BE2C (cell line): ENCODE results near the gene TMIGD2.

ENCODE experiments used
- DNase-seq: peaks from one replicate; pipeline ENCODE4 v3.0.0-alpha.2; 2020
- H3K27me3 ChIP-seq: fragments of 250-450 bp; sonication (Bioruptor Pico); 2 replicates; pipeline ENCODE4 v1.5.1; 2020; ENCODE audit warnings: mild to moderate bottlenecking
- H3K36me3 ChIP-seq: fragments of 250-450 bp; sonication (Bioruptor Pico); 2 replicates; pipeline ENCODE4 v1.5.1; 2020; ENCODE audit warnings: mild to moderate bottlenecking
- H3K4me1 ChIP-seq: fragments of 250-450 bp; sonication (Bioruptor Pico); 2 replicates; pipeline ENCODE4 v1.5.1; 2020
- H3K4me3 ChIP-seq: 2 replicates; pipeline ENCODE4 v1.5.1; 2011; ENCODE audit warnings: low read depth, low read length
- H3K9me3 ChIP-seq: fragments of 250-450 bp; sonication (Bioruptor Pico); 2 replicates; pipeline ENCODE4 v1.5.1; 2020
- CTCF ChIP-seq: IDR thresholded peaks from 2 replicates; pipeline ENCODE4 v1.5.1; 2012; ENCODE audit warnings: mild to moderate bottlenecking, low read depth, low read length

TMIGD2 gene

GRCh38 chr19:4267101-4267900 is 34.9 kb downstream of the TMIGD2 start:
- Histone ChIP-seq H3K4me3 (no peak overlapping the region), H3K4me1 (no peaks in the 10 kb centered on the region; the same call in none of the 2 replicates), H3K36me3 (peaks cover 28% of the 10 kb centered on the region), H3K27me3 (no peaks in the 10 kb centered on the region), H3K9me3 (0 out of 2 replicates have a peak, but pooled peaks cover 3% of the 10 kb centered on the region)
- peak; percentile 88 for TF ChIP-seq CTCF
- DNase-seq, result peak; percentile 83

GRCh38 chr19:4266253-4267000 is 35.8 kb downstream of the TMIGD2 start:
- H3K4me1 ChIP-seq, result no peaks in the 10 kb centered on the region; the same call in none of the 2 replicates
- no peak for TF ChIP-seq CTCF
- no peaks in the 10 kb centered on the region for H3K9me3 ChIP-seq
- DNase-seq, result no peak
- no peak overlapping the region for H3K4me3 ChIP-seq
- peaks cover 25% of the 10 kb centered on the region for H3K36me3 ChIP-seq
- no peaks in the 10 kb centered on the region for H3K27me3 ChIP-seq

GRCh38 chr19:4264812-4265211 is 37.4 kb downstream of the TMIGD2 start:
- Histone ChIP-seq H3K4me3 (no peak overlapping the region), H3K9me3 (no peaks in the 10 kb centered on the region), H3K36me3 (peaks cover 33% of the 10 kb centered on the region), H3K4me1 (no peaks in the 10 kb centered on the region; the same call in none of the 2 replicates), H3K27me3 (no peaks in the 10 kb centered on the region)
- no peak for TF ChIP-seq CTCF
- DNase-seq, result no peak

- no peak for TF ChIP-seq CTCF
- DNase-seq, result no peak
- H3K4me1 ChIP-seq, result no peaks in the 10 kb centered on the region
These were observed 41.5 kb downstream of the TMIGD2 start for GRCh38 chr19:4260613-4261191.

GRCh38 chr19:4258181-4258580 is 44.0 kb downstream of the TMIGD2 start:
- H3K4me3 ChIP-seq, result no peak overlapping the region
- H3K27me3 ChIP-seq, result no peaks in the 10 kb centered on the region
- no peaks in the 10 kb centered on the region for H3K4me1 ChIP-seq
- peaks cover 71% of the 10 kb centered on the region for H3K36me3 ChIP-seq
- TF ChIP-seq CTCF, result no peak
- no peak for DNase-seq
- H3K9me3 ChIP-seq, result no peaks in the 10 kb centered on the region; the same call in 1 of the 2 replicates

More at GRCh38 chr19:4260613-4261191, 41.5 kb downstream of the TMIGD2 start:
- Histone ChIP-seq H3K9me3 (no peaks in the 10 kb centered on the region; the same call in 1 of the 2 replicates), H3K4me3 (no peak overlapping the region), H3K36me3 (peaks cover 51% of the 10 kb centered on the region), H3K27me3 (no peaks in the 10 kb centered on the region)
